COR-L47 (cell line): ENCODE results near the gene RGS7.

Experiments
- DNase-seq: peaks from one replicate; lab custom pipeline; 2025; lab: John Stamatoyannopoulos, UW

The RGS7 gene

GRCh38 chr1:241356519-241357365, at the start of gene RGS7:
Gene RGS7, minus strand, starts transcription at chr1:241357205.
- peak; percentile 71 for DNase-seq

GRCh38 chr1:241406421-241406820, 49.4 kb upstream of the RGS7 start:
- DNase-seq: no peak

DNA sequence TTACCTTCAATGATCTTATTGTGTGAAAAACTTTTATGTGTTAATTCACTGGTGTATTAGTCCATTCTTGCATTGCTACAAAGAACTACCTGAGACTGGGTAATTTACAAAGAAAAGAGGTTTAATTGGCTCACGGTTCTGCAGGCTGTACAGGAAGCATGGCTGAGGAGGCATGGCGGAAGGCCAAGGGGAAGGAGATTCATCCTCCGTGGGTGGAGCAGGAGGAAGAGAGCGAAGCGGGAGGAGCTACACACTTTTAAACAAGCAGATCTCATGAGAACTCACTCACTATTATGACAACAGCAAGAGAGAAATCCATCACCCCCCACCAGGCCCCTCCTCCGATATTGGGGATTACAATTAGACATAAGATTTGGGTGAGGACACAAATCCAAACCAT, 44.2 kb upstream of the RGS7 start:
- DNase-seq: no peak

DNA sequence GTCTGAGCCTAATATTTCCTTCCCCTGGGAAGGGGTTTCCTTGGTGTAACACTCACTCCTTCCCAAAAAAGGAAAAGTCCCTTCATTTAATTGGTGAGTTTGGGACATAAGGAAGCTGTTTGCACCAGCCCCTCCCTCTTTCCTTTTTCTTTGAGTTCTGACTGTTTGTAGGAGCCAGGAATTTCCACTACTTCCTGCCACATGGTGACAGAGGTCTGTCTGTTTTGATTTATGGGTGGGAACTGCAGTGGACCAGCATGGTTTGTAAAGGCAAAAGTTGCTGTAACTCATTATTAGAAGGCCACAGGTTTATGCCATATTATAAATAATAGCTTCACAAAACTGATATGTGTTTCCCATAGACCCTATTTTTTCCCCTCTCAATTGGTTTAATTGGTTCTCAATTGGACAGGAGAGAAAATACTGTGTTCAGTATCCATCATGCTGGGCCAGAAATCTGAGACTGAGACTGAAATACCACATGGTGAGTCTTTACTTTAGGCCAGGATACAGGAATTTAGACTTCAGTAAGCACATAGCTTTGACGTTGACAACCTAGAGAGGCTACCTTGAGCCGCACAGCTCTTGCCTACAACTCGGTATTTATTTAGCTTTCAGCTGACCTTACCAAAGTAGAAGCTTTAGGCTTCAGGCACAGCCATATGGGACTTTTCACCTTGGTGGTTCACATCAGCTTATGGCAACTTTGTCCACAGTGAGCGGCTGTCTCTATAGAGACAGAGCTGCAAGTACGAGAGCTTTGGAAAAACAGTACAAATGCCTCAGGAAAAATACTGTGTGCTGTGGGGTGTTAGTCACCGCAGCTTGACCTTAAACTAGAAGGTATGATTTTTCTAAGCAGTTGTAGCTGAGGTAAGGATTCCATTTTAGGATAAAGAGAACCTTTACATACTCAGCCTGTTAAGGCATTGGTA, 40.0 kb upstream of the RGS7 start:
- no peak for DNase-seq

DNA sequence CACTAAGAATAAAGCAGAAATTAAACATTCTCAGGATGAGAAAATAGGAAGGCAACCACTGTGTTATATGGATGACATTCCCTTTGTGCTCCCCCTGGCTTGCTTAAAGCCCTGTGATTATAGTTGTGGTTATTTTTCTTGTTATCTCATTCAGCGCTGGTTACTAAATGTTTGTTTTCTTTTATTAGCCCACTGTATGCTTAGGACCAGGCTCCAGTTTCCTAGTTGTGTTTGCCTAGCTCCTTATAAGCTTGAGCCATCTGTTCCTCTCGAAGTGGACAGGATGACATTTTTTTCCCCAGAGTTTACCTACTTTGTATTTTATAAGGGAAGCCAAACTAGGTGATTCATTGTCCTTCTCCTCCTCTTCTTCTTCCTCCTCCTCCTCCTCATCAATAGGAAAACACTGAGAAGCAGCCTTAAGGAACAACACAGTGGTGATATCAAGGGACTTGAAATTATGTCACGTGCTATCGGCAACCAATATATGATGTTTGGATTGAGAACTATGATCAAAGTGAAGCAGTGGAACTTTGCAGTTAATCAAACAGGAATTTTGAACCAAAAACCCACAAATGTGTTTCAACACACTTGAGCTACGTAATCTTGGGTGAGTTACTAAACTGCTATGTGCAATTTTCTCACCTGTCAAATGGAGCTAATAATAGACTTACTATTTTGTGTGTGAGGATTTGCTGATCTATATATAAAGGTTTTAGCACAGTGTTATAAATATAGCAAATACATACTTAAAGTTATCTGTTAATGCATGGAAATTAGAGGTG, 35.1 kb upstream of the RGS7 start:
- no peak for DNase-seq

- no peak for DNase-seq
These were observed 33.5 kb upstream of the RGS7 start for GRCh38 chr1:241390526-241390925.

- no peak for DNase-seq
These were observed 32.4 kb upstream of the RGS7 start for GRCh38 chr1:241389400-241389799.

- no peak for DNase-seq
These were observed 30.2 kb upstream of the RGS7 start for GRCh38 chr1:241387216-241387615.

DNA sequence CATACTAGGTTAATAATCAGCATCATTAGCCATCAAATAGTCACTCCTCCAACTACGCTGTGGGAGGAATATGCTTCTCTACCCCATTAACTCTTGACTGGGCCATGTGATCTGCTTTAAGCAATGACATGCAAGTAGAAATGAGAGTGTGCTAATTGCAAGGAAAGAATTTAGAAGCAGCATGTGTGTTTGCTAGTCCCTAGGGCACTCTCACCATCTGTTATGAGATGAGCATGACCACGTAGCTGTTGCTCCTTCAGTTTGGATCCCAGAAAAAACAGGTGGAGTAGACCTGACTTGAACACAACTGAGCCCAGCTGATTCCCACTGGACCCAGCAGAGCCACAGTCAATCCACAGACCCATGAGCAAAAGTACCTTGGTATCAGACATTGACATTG, 19.7 kb upstream of the RGS7 start:
- DNase-seq: no peak

DNA sequence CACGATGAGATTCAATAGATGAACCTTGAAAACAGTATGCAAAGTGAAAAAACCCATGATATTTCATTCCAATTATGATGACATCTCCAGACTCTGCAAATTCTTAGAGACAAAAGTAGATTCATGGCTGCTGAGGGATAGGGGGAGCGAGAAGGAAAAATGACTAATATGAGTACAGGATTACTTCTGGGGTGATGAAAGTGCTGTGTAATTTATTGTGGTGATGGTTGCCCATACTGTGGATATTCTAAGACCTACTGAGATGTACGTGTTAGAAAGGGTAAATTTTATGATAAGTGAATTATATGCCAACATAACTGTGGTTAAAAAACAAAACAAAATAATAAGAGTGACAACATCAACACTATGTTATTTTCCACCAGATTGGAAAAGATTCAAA, 18.9 kb upstream of the RGS7 start:
- no peak for DNase-seq

DNA sequence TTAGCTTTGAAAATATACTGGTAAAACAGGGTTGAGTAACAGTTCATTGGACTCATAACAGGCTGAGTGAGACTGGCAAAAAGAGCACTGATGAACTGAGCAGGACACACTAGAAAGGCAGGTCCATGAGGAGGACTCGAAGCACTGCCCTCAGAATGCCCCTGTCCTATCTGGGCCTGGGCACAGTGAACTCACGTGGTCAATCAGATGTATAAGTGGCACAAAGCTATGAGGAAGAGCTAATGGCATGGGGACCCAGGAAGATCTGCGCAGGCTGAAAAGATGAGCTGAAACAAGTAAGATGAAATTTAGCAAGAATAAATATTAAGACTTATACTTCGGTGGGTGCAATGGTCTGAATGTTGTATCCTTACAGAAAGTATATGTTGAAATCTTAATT, 9.2 kb upstream of the RGS7 start:
- no peak for DNase-seq

GRCh38 chr1:241362350-241362749, 5.3 kb upstream of the RGS7 start:
- DNase-seq: no peak

- no peak for DNase-seq
These were observed 648 bp upstream of the RGS7 start for GRCh38 chr1:241357366-241358340.

GRCh38 chr1:241356187-241356518, 852 bp downstream of the RGS7 start:
- DNase-seq: peak; percentile 24

GRCh38 chr1:241355311-241356010, 1.5 kb downstream of the RGS7 start:
- no peak for DNase-seq

- DNase-seq: no peak
These were observed 4.6 kb downstream of the RGS7 start for GRCh38 chr1:241352401-241352800.

- DNase-seq: no peak
These were observed 5.2 kb downstream of the RGS7 start for GRCh38 chr1:241351841-241352240.

GRCh38 chr1:241343956-241344355, 13.0 kb downstream of the RGS7 start:
- no peak for DNase-seq

- DNase-seq: no peak
These were observed 20.7 kb downstream of the RGS7 start for GRCh38 chr1:241336335-241336734.

DNA sequence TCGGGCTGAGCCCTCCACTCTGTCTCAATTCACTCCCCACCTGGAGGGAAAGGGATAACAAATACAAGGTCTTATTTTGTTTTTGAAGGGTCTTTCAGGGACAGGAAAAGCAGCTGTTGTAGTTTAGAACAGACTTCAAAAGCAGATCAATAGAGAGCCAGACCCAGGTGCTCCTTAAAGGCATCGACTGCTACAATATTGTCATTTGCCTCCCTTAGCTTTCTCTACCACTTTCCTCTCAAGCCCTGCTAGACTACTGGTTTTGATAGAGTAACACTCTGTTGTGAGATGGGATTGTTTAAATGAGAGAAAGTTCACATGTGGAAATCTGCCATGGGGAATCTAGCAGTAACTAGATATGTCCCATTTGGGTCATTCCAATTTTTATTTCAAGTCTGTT, 24.0 kb downstream of the RGS7 start:
- no peak for DNase-seq

- no peak for DNase-seq
These were observed 25.0 kb downstream of the RGS7 start for GRCh38 chr1:241332037-241332409.
